Measurements from ENCODE around the gene GNG11.

GNG11 gene

GRCh38 chr7:93968911-93969620, 47.5 kb downstream of the GNG11 start:
- TF ChIP-seq CTCF (IDR thresholded peaks at IDR 0.05; ENCODE audit: extremely low read depth, insufficient read depth, missing control alignments) = no peak
- in situ Hi-C loops (cut with MboI; ENCODE audit: low pct_unique_long_range_greater_than_20kb, low sequenced_read_pairs, unreplicated experiment) = no loop called here
- DNase-seq (ENCODE audit: low spot score) = no peak

DNA sequence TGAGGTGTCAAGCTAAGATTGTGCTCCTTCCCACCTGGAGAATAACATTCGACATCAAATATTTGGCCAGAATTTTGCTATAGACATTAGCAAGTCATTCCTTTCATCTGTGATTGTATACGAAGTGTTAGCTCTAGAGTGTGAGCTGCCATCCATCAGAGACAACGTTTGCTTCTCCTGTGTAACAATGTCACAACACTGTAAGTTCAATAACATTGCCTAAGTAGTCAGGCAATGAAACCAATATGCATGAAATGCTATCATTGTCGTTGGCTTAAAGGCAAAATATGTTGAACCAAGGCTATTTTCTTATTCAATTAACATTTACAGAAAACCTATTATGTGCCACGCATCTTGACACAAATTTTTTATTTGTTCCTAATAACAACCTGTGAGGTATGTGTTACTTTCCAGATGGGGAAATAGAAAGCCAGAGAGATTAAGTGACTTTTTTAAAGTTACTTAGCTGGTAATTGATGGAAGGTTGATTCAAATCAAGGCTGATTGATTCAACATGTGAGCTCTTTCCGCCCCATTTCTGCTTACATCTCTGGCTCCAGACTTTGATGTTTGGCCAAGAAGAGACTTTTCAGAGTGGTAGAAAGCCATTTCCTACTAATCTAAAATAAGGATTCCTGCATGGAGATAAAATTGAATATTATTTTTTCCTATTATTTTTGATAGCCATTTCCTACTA, 50.6 kb downstream of the GNG11 start:
- in situ Hi-C loops (cut with MboI; ENCODE audit: low pct_unique_long_range_greater_than_20kb, low sequenced_read_pairs, unreplicated experiment) = no loop called here
- no peak for DNase-seq (ENCODE audit: low spot score)
- TF ChIP-seq CTCF (IDR thresholded peaks at IDR 0.05; ENCODE audit: extremely low read depth, insufficient read depth, missing control alignments) = no peak

DNA sequence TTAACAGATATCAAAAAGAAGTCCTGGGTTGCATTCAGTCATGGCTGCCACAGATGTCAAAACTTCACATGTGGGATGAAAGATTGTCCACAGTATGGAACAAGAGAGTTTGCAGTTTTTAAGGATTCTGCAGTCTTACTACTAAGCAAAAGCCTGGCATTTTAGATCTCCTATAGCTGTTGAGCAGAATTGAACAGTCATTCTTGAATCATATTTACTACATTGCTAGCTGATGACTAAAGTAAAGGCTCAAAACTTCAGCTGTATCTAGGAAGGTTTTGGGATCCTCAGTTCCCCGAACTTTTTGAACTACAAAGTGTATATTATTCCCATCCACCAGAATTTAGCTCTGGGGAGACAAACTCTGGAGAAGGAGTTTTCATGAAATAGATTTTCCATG, 51.6 kb downstream of the GNG11 start:
- DNase-seq (ENCODE audit: low spot score) = no peak
- TF ChIP-seq CTCF (IDR thresholded peaks at IDR 0.05; ENCODE audit: extremely low read depth, insufficient read depth, missing control alignments) = no peak

DNA sequence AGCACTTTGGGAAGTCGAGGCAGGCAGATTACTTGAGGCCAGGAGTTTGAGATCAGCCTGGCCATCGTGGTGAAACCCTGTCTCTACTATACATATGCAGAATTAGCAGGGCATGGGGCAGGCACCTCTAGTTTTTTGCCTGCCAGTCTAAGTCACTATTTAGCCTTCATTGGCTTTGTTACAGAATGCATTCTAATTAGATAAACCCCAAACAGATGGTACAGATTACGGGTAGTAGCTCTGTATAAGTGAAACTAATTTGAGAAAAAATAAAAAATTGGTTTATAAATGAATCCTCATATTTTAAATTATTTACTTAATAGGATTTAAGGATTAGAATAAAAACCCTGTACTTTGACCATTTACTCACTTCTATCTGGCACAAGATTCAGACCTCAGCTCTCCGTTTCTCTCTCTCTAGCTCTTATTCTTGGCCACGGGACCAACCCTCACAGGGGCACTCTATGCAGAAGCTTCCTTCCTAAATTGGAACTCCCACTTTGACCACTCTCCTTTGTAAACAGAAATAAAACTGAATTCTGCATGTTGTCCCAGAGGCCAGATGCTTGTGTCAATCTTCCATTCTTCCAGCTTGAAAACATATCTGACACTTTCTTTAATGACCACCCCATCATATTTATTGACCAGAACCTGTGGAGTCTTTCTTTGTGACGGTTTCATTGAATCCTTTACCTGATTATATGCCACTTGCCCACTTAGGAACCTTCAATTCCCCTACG, 55.8 kb downstream of the GNG11 start:
- no peak for DNase-seq (ENCODE audit: low spot score)
- in situ Hi-C loops (cut with MboI; ENCODE audit: low pct_unique_long_range_greater_than_20kb, low sequenced_read_pairs, unreplicated experiment) = no loop called here
- no peak for TF ChIP-seq CTCF (IDR thresholded peaks at IDR 0.05; ENCODE audit: extremely low read depth, insufficient read depth, missing control alignments)

More for the DNA sequence above, 51.6 kb downstream of the GNG11 start:
- in situ Hi-C loops (cut with MboI; ENCODE audit: low pct_unique_long_range_greater_than_20kb, low sequenced_read_pairs, unreplicated experiment) = no loop called here

Data from GM13977 (cell line).